Aorta (tissue), 5 donors: ENCODE measurements around the gene DNAJA4. TPM values are rescaled to one million over a fixed set of nuclear protein-coding genes. Genes with fewer than 3 reads are reported as not detected.

ENCODE experiments used
- ATAC-seq: fragments of 200-7000 bp; cut with Tn5 transposase; one replicate; pipeline ENCODE4 v1.9.1; 2022; ENCODE audit warnings: moderate library complexity; ENCODE audit not compliant: low FRiP score
- DNase-seq, 2 donors: peaks; one replicate each; pipeline ENCODE4 v3.0.0-alpha.2; 2020
- H3K27ac ChIP-seq, 2 donors: one replicate each; pipeline ENCODE4 v1.5.1; 2013; ENCODE audit warnings: low read length in 2 of 2, mild to moderate bottlenecking in 2 of 2, moderate library complexity in 2 of 2, control low read depth in 1 of 2, inconsistent platforms in 1 of 2, low read depth in 1 of 2
- H3K27me3 ChIP-seq, 2 donors: one replicate each; pipeline ENCODE4 v1.6.1; 2013; ENCODE audit warnings: control low read depth in 1 of 2, low read length in 1 of 2, mild to moderate bottlenecking in 1 of 2, moderate library complexity in 1 of 2; ENCODE audit not compliant: insufficient read depth in 2 of 2, control insufficient read depth in 1 of 2
- H3K36me3 ChIP-seq, 2 donors: one replicate each; pipeline ENCODE4 v1.6.1; 2013; ENCODE audit warnings: control low read depth in 1 of 2, low read length in 1 of 2, mild to moderate bottlenecking in 1 of 2; ENCODE audit not compliant: insufficient read depth in 2 of 2, control insufficient read depth in 1 of 2
- H3K4me1 ChIP-seq, 2 donors: one replicate each; pipeline ENCODE4 v1.6.1; 2013; ENCODE audit warnings: low read length in 2 of 2, control low read depth in 1 of 2, mild to moderate bottlenecking in 1 of 2, moderate library complexity in 1 of 2; ENCODE audit not compliant: insufficient read depth in 2 of 2, control insufficient read depth in 1 of 2
- H3K4me3 ChIP-seq, 2 donors: one replicate each; pipeline ENCODE4 v1.5.1; 2013; ENCODE audit warnings: low read length in 2 of 2, control low read depth in 1 of 2, mild to moderate bottlenecking in 1 of 2
- H3K9me3 ChIP-seq: one replicate; pipeline ENCODE4 v1.6.1; 2013; ENCODE audit warnings: mild to moderate bottlenecking, low read length; ENCODE audit not compliant: control insufficient read depth
- WGBS, 2 donors: extraction: QIAGEN DNeasy Blood & Tissue Kit; methylation state at CpG; one replicate each; pipeline ENCODE4 v1.1.7; 2013; 5-methylcytosine and 5-hydroxymethylcytosine counted together
- intact Hi-C, 2 donors: fragments of 100-400 bp; cut with DNase I; formaldehyde crosslinking; loops; one replicate each; pipeline versions ENCODE4 v1.14.2 to v1.15.0; 2022
- polyA plus RNA-seq, 2 donors: library from polyadenylated mRNA; stranded (reverse); fragments of 200-250 nt; gene quantifications; one replicate each; pipeline ENCODE4 v1.2.3, GENCODE V29; 2013
- total RNA-seq, 2 donors: library from RNA; stranded (reverse); fragmentation: NEBNext Ultra II Directional; extraction: Animal tissue kit (Norgen Biotek cat#: 25700); gene quantifications; one replicate each; pipeline ENCODE4 v1.2.1, GENCODE V29; 2021
- donor health status: healthy with polysubstance abuse.
- donor health status: Bipolar disorder and iron deficiency.
- donor health status: DM: no; HTN: no; CAD: no.
- donor health status: DM: no; HTN: no; CAD: no.
- donor health status: DM: yes; HTN: yes; CAD: no.

Gene DNAJA4
- total and polyA plus RNA-seq, 4 donors = 12.0 to 53.0 (median 18.6) TPM

DNA sequence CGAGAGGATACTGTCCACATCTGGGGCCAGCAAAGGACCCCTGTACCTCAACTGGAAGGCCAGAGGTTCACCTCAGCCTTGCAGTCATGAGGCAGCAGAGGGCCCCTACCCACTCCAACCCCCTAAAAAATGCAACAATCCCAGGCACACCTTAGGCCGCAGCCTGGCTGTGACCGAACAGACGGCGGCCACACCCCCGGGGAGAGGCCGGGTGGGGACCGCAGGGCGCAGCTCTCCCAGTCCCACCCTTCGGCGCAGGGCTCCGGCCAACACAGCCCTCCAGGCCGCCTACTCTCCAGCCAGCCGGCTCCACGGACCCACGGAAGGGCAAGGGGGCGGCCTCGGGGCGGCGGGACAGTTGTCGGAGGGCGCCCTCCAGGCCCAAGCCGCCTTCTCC, 457 bp upstream of the DNAJA4 start:
- peak in 1 of 2 donors; percentile 76 for DNase-seq
- Histone ChIP-seq H3K27me3 (no peaks in the 10 kb centered on the region), H3K4me3 (no peak overlapping the region), H3K4me1 (no peaks in the 10 kb centered on the region), H3K27ac (no peak overlapping the region), H3K9me3 (no peaks in the 10 kb centered on the region), H3K36me3 (no peaks in the 10 kb centered on the region)
- peak; percentile 33 for ATAC-seq
- intact Hi-C loops = loop anchor here in 1 of 2 donors (10.0 kb wide), 1 partner anchor 171 kb away; the partner anchor contains the start of gene IREB2
- 84 to 87% methylated on average over 23 of the region's 23 CpGs for WGBS, 2 donors

DNA sequence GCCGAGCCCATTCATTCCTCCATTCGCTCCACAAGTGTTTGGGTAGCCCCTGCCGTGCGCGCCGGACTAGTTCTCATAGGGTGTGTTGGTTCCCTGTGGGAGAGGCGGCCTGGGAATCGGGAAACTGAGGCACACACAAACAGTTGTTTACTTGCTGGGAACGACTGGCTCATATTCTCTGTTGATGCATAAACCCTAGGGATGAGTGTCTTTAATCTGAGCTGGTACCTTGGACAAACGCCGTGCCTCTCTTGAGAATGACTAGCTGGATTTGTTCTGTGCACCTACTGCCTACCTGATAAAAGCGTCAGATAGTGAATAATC, 737 bp downstream of the DNAJA4 start:
- intact Hi-C loops = loop anchor here in 1 of 2 donors (10.0 kb wide), 1 partner anchor 170 kb away; the partner anchor contains the start of gene IREB2
- DNase-seq (no peak), ATAC-seq (no peak)
- Histone ChIP-seq H3K27me3 (no peaks in the 10 kb centered on the region), H3K36me3 (no peaks in the 10 kb centered on the region), H3K4me3 (peak overlapping the region in 1 of 2 donors; percentile 39), H3K4me1 (no peaks in the 10 kb centered on the region), H3K27ac (peak overlapping the region in 1 of 2 donors; percentile 64), H3K9me3 (no peaks in the 10 kb centered on the region)
- 47 to 50% methylated on average over 11 to 12 of the region's 12 CpGs for WGBS, 2 donors

DNA sequence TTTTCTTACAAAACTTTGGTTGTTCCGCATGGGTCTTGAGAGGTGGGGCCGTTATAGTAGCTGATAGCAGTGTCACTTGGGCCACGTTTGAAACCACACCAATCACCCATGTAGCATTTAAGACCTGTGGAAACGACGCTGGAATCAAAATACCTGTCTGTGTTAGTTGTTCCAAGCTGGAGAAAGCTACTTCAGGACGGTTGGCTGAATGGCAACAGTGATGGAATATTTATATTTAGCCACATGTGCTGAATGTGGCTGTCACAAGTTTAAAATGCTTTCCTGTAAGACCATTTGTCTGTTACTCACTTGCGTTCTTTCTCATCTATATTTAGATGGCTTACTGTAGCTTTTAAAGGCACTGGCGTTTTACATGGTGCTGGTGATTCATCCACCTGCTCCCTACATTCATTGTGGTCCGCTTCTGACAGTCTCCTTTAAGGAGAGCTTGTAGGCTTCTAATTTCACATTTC, 1.4 kb downstream of the DNAJA4 start:
- DNase-seq (no peak), ATAC-seq (peak; percentile 67)
- Histone ChIP-seq H3K4me1 (no peaks in the 10 kb centered on the region), H3K27ac (peak overlapping the region; percentile 64 to 69), H3K27me3 (no peaks in the 10 kb centered on the region), H3K4me3 (peak overlapping the region in 1 of 2 donors; percentile 39), H3K9me3 (no peaks in the 10 kb centered on the region), H3K36me3 (no peaks in the 10 kb centered on the region)
- intact Hi-C loops = loop anchor here in 1 of 2 donors (10.0 kb wide), 1 partner anchor 169 kb away; the partner anchor contains the start of gene IREB2
- 15 to 17% methylated on average over 9 of the region's 9 CpGs for WGBS, 2 donors

DNA sequence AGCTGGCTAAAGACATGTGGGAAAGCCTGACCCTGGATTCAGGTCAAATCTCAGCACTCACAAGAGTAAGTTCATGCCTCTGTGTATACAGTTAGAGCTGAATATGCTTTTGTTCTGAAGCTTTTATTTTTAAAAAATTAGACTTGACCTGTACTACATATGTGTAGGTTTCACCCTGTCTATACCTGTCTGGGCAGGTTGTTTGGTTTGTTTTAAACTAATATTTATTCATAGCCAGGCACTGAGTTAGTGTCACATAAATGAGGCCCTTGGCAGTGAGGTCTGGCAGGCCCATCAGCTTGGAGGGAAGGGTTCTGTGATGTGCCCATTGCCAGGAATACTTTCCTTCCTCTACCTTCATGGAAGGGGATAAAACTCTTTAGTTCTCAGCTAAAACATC, 1.9 kb downstream of the DNAJA4 start:
- Histone ChIP-seq H3K9me3 (no peaks in the 10 kb centered on the region), H3K4me1 (no peaks in the 10 kb centered on the region), H3K27ac (peak overlapping the region in 1 of 2 donors; percentile 60), H3K4me3 (no peak overlapping the region), H3K36me3 (no peaks in the 10 kb centered on the region), H3K27me3 (no peaks in the 10 kb centered on the region)
- no peak for ATAC-seq
- intact Hi-C loops = loop anchor here in 1 of 2 donors (10.0 kb wide), 1 partner anchor 169 kb away; the partner anchor contains the start of gene IREB2
- DNase-seq = no peak

DNA sequence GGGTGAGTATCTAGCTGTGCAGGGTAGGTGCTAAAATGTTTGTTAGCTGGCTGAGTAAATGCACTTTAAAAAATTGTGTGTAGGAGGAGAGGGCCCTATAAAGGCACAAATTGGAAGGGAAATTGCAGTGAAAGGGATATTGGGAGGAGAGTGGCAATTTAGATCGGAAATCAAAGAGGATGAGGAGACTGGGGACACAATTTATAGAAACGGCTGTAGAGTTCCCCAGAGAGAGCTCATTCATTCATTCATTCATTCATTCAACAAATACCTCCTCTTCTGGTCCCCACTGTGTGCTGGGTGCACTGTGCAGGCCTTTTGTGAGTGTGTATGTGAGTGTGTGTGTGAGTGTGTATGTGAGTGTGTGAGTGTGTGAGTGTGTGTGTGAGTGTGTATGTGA, 2.4 kb downstream of the DNAJA4 start:
- H3K9me3 ChIP-seq = no peaks in the 10 kb centered on the region
- no peaks in the 10 kb centered on the region for H3K27me3 ChIP-seq
- no peaks in the 10 kb centered on the region for H3K36me3 ChIP-seq
- DNase-seq (no peak), ATAC-seq (no peak)
- no peaks in the 10 kb centered on the region for H3K4me1 ChIP-seq
- H3K27ac ChIP-seq = no peak overlapping the region
- intact Hi-C loops = loop anchor here in 1 of 2 donors (10.0 kb wide), 1 partner anchor 168 kb away; the partner anchor contains the start of gene IREB2
- 79 to 86% methylated on average over 2 of the region's 2 CpGs for WGBS, 2 donors
- no peak overlapping the region for H3K4me3 ChIP-seq

DNA sequence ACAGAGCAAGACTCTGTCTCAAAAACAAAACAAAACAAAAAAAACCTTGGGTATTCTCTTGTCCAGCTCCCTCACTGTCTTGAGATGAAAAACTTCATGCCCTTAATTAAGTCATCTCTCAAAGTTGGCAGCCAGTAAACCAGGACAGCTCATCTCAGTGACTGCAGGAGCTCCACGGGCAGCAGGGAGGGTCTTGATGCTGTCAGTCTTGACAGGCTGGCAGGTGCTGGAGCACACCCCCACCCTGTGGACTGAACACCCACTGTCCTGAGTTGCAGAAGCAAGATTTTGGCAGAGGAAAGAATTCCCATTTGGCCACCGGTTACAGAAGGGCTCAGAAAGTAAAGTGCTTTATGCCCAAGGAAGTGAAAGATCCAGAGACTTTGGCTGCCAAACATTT, 8.0 kb downstream of the DNAJA4 start:
- no peaks in the 10 kb centered on the region for H3K9me3 ChIP-seq
- DNase-seq (no peak), ATAC-seq (no peak)
- H3K27ac ChIP-seq = no peak overlapping the region
- no peaks in the 10 kb centered on the region for H3K27me3 ChIP-seq
- intact Hi-C loops = no loop called here
- H3K36me3 ChIP-seq = peaks cover 0 to 5% of the 10 kb centered on the region in 2 donors
- 76 to 82% methylated on average over 2 of the region's 2 CpGs for WGBS, 2 donors
- H3K4me1 ChIP-seq = no peaks in the 10 kb centered on the region
- H3K4me3 ChIP-seq = no peak overlapping the region

DNA sequence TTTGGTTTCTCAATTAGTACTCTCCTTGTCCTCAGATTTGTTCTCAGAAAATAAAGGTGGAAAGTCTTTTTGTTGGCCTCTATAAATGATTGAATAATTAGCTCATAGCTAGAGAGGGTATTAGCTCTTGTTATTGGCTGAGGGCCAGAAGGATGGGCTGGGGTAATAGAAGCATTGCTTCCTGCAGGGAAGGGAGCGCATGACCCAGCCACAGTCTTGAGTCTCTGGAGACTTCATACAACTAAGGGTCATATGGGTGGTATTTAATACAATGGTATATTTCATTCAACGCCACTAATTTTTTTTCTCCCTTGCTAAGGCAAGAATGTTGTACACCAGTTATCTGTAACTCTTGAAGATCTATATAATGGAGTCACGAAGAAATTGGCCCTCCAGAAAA, 8.4 kb downstream of the DNAJA4 start:
- Histone ChIP-seq H3K4me3 (no peak overlapping the region), H3K4me1 (no peaks in the 10 kb centered on the region), H3K36me3 (peaks cover 0 to 5% of the 10 kb centered on the region in 2 donors), H3K27ac (no peak overlapping the region), H3K27me3 (no peaks in the 10 kb centered on the region), H3K9me3 (no peaks in the 10 kb centered on the region)
- WGBS, 2 donors = 94 to 96% methylated on average over 3 of the region's 3 CpGs
- intact Hi-C loops = no loop called here
- DNase-seq (no peak), ATAC-seq (no peak)

DNA sequence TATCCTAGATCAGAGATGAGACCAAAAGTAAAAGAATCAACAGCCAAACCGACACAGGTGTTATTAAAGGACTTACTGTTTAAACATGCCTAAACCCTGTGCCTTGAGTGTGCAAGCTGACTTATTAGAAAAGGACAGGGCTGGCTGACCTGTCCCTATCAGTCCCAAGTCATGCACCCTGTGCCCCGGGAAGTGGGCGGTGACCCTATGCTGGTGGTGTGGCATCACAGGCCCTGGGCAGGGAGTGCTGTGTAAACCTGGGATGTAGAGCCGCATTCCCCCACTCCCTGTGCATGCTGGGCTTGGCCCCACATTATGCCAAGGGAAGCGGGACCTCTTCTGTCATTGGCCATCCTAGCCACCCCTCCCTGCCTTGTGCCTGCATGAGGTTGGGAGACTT, 10.6 kb downstream of the DNAJA4 start:
- no peak overlapping the region for H3K27ac ChIP-seq
- 95 to 97% methylated on average over 5 of the region's 5 CpGs for WGBS, 2 donors
- no peak overlapping the region for H3K4me3 ChIP-seq
- no peaks in the 10 kb centered on the region for H3K9me3 ChIP-seq
- DNase-seq = no peak
- H3K27me3 ChIP-seq = no peaks in the 10 kb centered on the region
- ATAC-seq = no peak
- H3K36me3 ChIP-seq = peaks cover 0 to 6% of the 10 kb centered on the region in 2 donors
- H3K4me1 ChIP-seq = no peaks in the 10 kb centered on the region
- intact Hi-C loops = no loop called here

DNA sequence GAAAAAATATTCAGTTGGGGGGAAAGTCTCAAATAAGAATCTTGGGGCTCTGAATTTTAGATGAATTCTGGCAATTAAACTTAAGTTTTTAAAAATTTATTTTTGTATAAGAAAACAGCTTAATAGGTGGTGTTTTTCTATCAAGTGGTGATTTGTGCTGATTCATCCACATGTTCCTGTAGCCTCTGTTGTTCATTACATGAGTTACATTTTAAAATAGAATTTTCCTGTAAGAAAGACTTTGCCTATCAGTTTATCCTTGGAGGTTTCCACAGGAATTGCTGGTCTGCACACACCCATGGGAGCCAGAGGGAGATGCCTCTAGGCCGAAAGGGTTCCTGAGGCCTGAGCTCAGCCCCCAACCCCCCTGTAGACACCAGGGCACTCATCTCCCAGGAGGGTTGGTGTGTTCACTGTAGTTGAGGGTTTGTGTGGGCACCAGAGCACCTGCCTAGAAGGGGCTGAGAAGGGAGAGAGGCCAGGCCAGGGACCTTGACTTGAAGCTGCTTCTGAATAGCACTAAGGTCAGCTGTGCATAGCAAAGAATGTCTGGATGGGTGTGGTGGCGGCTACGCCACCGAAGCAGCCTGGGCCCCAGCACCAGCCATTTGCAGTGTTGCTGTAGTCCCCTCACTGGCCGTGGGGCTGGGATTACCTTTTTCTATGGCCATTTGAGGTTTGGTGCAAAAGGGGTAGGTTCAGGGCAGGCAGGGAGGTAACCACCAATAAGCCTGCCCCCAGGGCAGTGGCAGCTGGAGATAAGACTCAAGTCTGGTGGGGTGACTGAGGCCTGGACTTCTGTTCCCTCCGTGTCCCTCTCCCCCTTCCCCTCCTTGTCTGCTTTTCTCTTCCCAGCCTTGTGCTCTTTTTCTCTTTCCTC, 11.9 kb downstream of the DNAJA4 start:
- H3K9me3 ChIP-seq = no peaks in the 10 kb centered on the region
- no peaks in the 10 kb centered on the region for H3K27me3 ChIP-seq
- peaks cover 0 to 9% of the 10 kb centered on the region in 2 donors for H3K36me3 ChIP-seq
- intact Hi-C loops = no loop called here
- no peak overlapping the region for H3K4me3 ChIP-seq
- H3K27ac ChIP-seq = no peak overlapping the region
- ATAC-seq = peak; percentile 7
- DNase-seq = no peak
- H3K4me1 ChIP-seq = no peaks in the 10 kb centered on the region
- WGBS, 2 donors = 85% methylated on average over 6 of the region's 6 CpGs
